Activated CD4-positive, alpha-beta T cell treated with anti-CD3 and anti-CD28 coated beads for 1 hour (primary cell): Measurements from ENCODE around the gene EVI5.
A peak's percentile ranks its signal among the peaks of the same experiment; 100 is the strongest.

ENCODE experiments used
- DNase-seq: peaks from one replicate; pipeline ENCODE4 v3.0.0-alpha.2; 2020

EVI5 gene

GRCh38 chr1:92784639-92785500, at the start of gene EVI5:
Gene EVI5 (minus strand): TSS chr1:92785108. CDS start chr1:92736546, 48,562 bp downstream.
- DNase-seq: peak; percentile 38

GRCh38 chr1:92834617-92835016, 49.7 kb upstream of the EVI5 start:
- no peak for DNase-seq

- DNase-seq: no peak
These were observed 48.9 kb upstream of the EVI5 start for GRCh38 chr1:92833840-92834239.

- DNase-seq: no peak
These were observed 47.7 kb upstream of the EVI5 start for GRCh38 chr1:92832537-92833114.

- peak; percentile 96 for DNase-seq
These were observed 47.0 kb upstream of the EVI5 start, which contains the start of gene RPL5 for GRCh38 chr1:92831762-92832536. Gene RPL5 (plus strand): TSS chr1:92832040. CDS start chr1:92832115, 75 bp downstream.

- DNase-seq: no peak
These were observed 46.5 kb upstream of the EVI5 start for GRCh38 chr1:92831368-92831761.

GRCh38 chr1:92826792-92827191, 41.9 kb upstream of the EVI5 start:
- DNase-seq: no peak

- DNase-seq: no peak
These were observed 38.0 kb upstream of the EVI5 start for GRCh38 chr1:92822879-92823278.

- no peak for DNase-seq
These were observed 35.6 kb upstream of the EVI5 start for GRCh38 chr1:92820551-92820950.

GRCh38 chr1:92820024-92820423, 35.1 kb upstream of the EVI5 start:
- no peak for DNase-seq

GRCh38 chr1:92817986-92818764, 33.3 kb upstream of the EVI5 start:
- DNase-seq: no peak

GRCh38 chr1:92817137-92817697, 32.3 kb upstream of the EVI5 start:
- DNase-seq: no peak

GRCh38 chr1:92816732-92817131, 31.8 kb upstream of the EVI5 start:
- DNase-seq: no peak

GRCh38 chr1:92808381-92808780, 23.5 kb upstream of the EVI5 start:
- DNase-seq: no peak

GRCh38 chr1:92805216-92805615, 20.3 kb upstream of the EVI5 start:
- DNase-seq: no peak

- no peak for DNase-seq
These were observed 19.9 kb upstream of the EVI5 start for GRCh38 chr1:92804721-92805201.

GRCh38 chr1:92803140-92803887, 18.4 kb upstream of the EVI5 start:
- no peak for DNase-seq

GRCh38 chr1:92797961-92798360, 13.1 kb upstream of the EVI5 start:
- DNase-seq: no peak

GRCh38 chr1:92797297-92797696, 12.4 kb upstream of the EVI5 start:
- DNase-seq: no peak

- no peak for DNase-seq
These were observed 10.3 kb upstream of the EVI5 start for GRCh38 chr1:92795166-92795565.

GRCh38 chr1:92792340-92792782, 7.5 kb upstream of the EVI5 start:
- DNase-seq: no peak
